ENCODE measurements around the gene AMPD2. TPM values are rescaled to one million over a fixed set of nuclear protein-coding genes. Genes with fewer than 3 reads are reported as not detected.
A peak's percentile ranks its signal among the peaks of the same experiment; 100 is the strongest.

The AMPD2 gene
- total RNA-seq, 1 experiment from 2014 or later, result 79.8 TPM

DNA sequence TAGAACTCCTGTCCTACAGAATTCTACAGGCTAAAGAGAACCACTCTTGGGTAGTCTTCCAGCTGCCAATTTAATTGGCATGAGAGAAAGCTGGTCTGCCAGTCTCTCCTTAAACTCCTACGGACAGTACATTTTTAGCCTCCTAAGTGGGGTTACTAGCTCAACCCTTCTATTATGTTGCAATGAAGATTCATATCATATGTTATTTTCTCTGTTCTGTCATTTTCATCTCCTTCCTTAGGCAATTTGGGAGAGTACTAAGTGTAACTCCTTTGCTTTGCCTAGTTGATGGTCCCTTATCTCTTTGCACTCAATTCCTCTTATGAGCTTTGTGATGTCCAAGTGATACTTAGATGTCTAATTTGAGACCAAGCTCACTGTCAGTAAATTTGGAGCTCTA lies 14.3 kb upstream of the AMPD2 start (continued):
- TF ChIP-seq NFE2L1 (CRISPR knock-in tag; IDR thresholded peaks at IDR 0.05), result no peak
- no peak for TF ChIP-seq HMGA2 (CRISPR knock-in tag; IDR thresholded peaks at IDR 0.05)
- no peak for TF ChIP-seq JAZF1 (CRISPR knock-in tag; IDR thresholded peaks at IDR 0.05)
- TF ChIP-seq, protein P1, sequence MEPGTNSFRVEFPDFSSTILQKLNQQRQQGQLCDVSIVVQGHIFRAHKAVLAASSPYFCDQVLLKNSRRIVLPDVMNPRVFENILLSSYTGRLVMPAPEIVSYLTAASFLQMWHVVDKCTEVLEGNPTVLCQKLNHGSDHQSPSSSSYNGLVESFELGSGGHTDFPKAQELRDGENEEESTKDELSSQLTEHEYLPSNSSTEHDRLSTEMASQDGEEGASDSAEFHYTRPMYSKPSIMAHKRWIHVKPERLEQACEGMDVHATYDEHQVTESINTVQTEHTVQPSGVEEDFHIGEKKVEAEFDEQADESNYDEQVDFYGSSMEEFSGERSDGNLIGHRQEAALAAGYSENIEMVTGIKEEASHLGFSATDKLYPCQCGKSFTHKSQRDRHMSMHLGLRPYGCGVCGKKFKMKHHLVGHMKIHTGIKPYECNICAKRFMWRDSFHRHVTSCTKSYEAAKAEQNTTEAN (CRISPR knock-in tag; IDR thresholded peaks at IDR 0.05), result no peak
- TF ChIP-seq, protein P2, sequence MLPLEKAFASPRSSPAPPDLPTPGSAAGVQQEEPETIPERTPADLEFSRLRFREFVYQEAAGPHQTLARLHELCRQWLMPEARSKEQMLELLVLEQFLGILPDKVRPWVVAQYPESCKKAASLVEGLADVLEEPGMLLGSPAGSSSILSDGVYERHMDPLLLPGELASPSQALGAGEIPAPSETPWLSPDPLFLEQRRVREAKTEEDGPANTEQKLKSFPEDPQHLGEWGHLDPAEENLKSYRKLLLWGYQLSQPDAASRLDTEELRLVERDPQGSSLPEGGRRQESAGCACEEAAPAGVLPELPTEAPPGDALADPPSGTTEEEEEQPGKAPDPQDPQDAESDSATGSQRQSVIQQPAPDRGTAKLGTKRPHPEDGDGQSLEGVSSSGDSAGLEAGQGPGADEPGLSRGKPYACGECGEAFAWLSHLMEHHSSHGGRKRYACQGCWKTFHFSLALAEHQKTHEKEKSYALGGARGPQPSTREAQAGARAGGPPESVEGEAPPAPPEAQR (CRISPR knock-in tag; IDR thresholded peaks at IDR 0.05), result no peak

DNA sequence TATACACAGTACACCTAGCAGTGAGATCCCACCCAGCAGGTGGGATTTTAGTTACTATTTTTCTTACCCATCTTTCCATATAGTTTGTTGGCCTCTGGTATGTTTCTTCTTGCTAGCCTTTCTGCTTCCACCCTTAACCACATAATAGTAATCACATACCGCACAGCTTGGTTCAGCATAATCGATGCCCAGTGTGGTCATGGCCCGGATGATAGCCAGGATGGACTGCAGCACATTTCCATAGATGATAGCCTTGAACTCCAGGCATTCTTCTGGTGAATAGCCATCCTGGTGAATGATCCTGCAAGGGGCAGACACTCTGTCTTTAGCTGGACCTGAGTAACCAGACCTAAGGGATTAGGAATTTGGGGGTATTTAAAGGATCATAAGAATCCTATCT lies 9.8 kb upstream of the AMPD2 start:
- Mint-ChIP-seq H3K9me3 (no peaks in the 10 kb centered on the region), H3K27me3 (ENCODE audit: low read depth) (no peaks in the 10 kb centered on the region), H3K4me3 (no peak overlapping the region), H3K27ac (no peak overlapping the region), H3K36me3 (no peaks in the 10 kb centered on the region), H3K4me1 (peaks cover 27% of the 10 kb centered on the region)
- ChIA-PET POLR2A (no interaction called here), CTCF (interaction anchor here (0.8 to 2.5 kb wide), 2 partner anchors 11 to 20 kb away, joined by 4 to 9 read pairs; no protein-coding TSS in a partner anchor)
- TF ChIP-seq, protein P3, sequence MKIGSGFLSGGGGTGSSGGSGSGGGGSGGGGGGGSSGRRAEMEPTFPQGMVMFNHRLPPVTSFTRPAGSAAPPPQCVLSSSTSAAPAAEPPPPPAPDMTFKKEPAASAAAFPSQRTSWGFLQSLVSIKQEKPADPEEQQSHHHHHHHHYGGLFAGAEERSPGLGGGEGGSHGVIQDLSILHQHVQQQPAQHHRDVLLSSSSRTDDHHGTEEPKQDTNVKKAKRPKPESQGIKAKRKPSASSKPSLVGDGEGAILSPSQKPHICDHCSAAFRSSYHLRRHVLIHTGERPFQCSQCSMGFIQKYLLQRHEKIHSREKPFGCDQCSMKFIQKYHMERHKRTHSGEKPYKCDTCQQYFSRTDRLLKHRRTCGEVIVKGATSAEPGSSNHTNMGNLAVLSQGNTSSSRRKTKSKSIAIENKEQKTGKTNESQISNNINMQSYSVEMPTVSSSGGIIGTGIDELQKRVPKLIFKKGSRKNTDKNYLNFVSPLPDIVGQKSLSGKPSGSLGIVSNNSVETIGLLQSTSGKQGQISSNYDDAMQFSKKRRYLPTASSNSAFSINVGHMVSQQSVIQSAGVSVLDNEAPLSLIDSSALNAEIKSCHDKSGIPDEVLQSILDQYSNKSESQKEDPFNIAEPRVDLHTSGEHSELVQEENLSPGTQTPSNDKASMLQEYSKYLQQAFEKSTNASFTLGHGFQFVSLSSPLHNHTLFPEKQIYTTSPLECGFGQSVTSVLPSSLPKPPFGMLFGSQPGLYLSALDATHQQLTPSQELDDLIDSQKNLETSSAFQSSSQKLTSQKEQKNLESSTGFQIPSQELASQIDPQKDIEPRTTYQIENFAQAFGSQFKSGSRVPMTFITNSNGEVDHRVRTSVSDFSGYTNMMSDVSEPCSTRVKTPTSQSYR (CRISPR knock-in tag; IDR thresholded peaks at IDR 0.05), result no peak
- TF ChIP-seq FOXJ3 (CRISPR knock-in tag; IDR thresholded peaks at IDR 0.05; ENCODE audit: borderline replicate concordance), result no peak
- no peak for ATAC-seq
- no peak for DNase-seq (ENCODE audit: low spot score)

GRCh38 chr1:109610609-109611307 lies 8.9 kb upstream of the AMPD2 start:
- H3K27ac Mint-ChIP-seq, result no peak overlapping the region
- H3K4me3 Mint-ChIP-seq, result no peak overlapping the region
- H3K27me3 Mint-ChIP-seq (ENCODE audit: low read depth), result no peaks in the 10 kb centered on the region
- DNase-seq (ENCODE audit: low spot score), result no peak
- peaks cover 27% of the 10 kb centered on the region for H3K4me1 Mint-ChIP-seq
- no peaks in the 10 kb centered on the region for H3K9me3 Mint-ChIP-seq
- ChIA-PET POLR2A (no interaction called here), CTCF (interaction anchor here (2.5 to 2.8 kb wide), 2 partner anchors 20 to 65 kb away, joined by 9 to 10 read pairs; no protein-coding TSS in a partner anchor)
- H3K36me3 Mint-ChIP-seq, result no peaks in the 10 kb centered on the region
- TF ChIP-seq ZNF416 (CRISPR knock-in tag; IDR thresholded peaks at IDR 0.05) (no peak), IRF1 (CRISPR knock-in tag; IDR thresholded peaks at IDR 0.05) (no peak), ZNF425 (CRISPR knock-in tag; conservative IDR thresholded peaks at IDR 0.05) (no peak), ZBTB21 (CRISPR knock-in tag; IDR thresholded peaks at IDR 0.05; ENCODE audit: borderline replicate concordance) (no peak)
- ATAC-seq, result peak; percentile 46; the same call in 1 of the 2 replicates
